HG03060 (cell line): ENCODE measurements around the gene CDC42BPA.
"Not testable (repeated sequence)": the region's sequence is repeated elsewhere in the genome, so short reads cannot be mapped to it uniquely, and the experiment has no call there.

Source experiments
- ATAC-seq: cut with Tn5 transposase; IDR thresholded peaks from one replicate; pipeline ENCODE4 v1.9.1; 2021; ENCODE audit warnings: low read depth, moderate number of reproducible peaks; ENCODE audit not compliant: unreplicated experiment

The CDC42BPA gene

GRCh38 chr1:226956942-226957713, 361.2 kb downstream of the CDC42BPA start:
- no peak for ATAC-seq

GRCh38 chr1:226955857-226956256, 362.4 kb downstream of the CDC42BPA start:
- ATAC-seq: not testable (repeated sequence)

GRCh38 chr1:226954777-226955176, 363.5 kb downstream of the CDC42BPA start:
- no peak for ATAC-seq

GRCh38 chr1:226954337-226954736, 364.0 kb downstream of the CDC42BPA start:
- ATAC-seq: no peak

GRCh38 chr1:226953175-226953800, 365.0 kb downstream of the CDC42BPA start:
- no peak for ATAC-seq

- no peak for ATAC-seq
Observed at GRCh38 chr1:226952118-226952441, 366.2 kb downstream of the CDC42BPA start.

DNA sequence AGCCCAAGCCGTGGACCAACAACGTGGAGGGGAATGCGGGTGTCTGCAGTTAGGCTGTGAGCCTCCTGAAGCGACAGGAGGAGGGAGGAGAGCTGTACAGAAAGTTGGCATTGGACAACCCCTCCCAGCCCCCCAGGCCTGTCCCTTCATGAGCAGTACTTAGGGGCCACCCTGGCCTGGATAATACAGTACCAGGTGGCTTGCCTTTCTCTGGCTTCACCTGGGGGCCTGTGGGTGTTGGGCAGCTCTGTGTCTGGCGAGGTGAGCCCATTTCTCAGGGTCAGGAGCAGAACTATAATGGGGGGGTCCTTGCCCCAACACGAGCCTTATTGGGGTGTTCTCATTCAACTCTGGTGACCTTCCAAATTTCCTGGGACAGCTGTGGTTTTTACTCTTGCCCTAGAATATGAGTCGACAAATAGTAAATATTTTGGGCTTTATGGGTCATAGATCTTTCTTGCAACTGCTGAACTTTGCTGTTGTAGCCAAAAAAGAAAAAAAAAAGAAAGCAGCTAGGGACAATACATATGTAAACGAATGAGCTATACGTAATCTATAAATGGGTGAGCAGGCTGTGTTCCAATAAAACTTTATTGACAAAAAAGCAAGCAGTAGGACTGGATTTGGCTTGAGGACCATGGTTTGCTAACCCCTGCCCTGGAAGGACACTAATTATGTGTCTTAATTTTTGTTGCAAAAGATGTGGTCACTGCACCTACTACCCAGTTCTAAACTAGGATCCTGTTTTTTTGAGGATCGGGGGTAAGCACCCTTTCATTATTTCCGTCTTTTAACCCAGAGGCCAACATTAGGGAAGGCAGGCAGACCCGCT, 366.8 kb downstream of the CDC42BPA start:
- ATAC-seq: no peak

DNA sequence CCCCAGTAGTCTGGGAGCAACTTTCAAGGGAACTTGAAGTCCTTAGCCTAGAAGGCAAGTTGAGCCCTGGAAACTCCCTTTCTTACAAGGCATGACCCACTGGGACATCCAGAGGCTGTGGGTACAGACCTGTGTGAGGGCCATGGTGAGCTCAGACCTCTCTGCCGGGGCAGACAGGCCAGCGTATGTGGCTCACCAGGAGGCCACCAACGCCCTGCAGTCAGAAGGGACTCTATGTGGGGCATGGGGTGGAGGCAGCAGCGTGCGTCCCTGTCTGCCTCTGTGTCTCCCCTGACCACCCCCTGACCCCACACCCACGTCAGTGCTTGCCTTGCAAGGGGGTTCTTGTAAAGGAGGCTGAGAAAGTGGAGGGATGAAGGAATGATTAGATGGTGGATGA, 367.4 kb downstream of the CDC42BPA start:
- ATAC-seq: no peak

DNA sequence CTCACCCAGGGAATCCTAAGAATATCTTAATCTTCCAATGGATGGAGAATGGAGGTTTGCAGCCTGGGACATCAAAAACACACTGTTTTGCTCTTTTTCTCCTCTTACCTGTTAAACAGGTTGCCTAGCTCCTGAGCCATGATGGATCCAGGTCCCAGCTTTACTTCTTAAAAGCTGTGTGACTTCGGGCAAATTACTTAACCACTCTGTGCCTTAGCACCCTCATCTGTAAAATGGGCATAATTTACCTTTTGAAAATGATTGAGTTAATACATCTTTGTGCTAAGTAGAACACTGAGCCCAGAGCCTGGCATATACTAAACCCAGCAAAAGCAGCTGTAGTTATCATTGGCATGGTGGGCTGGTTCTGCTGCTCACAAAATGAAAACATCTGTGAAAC, 368.0 kb downstream of the CDC42BPA start:
- ATAC-seq: no peak

DNA sequence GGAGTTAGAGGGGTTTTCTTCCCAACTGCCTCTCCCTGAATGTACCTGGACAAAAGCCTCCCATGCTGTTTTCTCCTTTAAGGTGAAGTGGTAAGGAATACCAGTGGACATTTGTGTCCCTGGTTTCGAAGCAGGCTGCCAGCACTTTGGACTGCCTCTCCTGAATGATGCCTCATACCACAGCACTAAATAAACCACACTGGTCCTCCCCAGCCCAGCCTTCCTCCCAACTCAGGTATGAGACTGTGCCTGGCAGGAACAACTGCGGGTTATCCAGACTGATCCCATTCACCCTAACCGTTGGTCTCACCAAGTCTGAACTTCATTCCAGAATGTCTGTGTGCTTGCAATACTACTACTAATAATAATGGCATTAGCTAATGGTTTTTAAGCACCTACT, 368.9 kb downstream of the CDC42BPA start:
- no peak for ATAC-seq

- no peak for ATAC-seq
Observed at GRCh38 chr1:226948996-226949395, 369.3 kb downstream of the CDC42BPA start.

DNA sequence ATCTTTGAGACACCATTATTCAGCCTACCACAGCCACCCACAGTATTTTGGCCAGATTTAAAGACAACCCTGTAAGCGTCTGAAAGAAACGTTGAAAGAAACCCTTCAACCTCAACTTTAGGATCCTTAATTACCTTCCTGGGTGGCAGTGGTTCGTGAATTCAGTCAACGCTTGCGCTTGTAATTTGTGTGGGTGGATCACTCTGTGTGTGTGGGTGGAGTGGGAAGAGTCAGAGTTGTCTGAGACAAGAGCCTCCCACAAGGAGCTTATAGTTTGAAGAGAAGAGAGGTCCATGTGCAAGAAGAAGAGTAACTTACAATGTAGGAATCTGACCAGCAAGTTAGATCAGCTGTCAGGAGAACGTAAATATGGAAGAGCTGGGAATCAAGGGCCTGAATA, 369.8 kb downstream of the CDC42BPA start:
- no peak for ATAC-seq

GRCh38 chr1:226948051-226948450, 370.2 kb downstream of the CDC42BPA start:
- no peak for ATAC-seq

GRCh38 chr1:226946841-226947240, 371.5 kb downstream of the CDC42BPA start:
- ATAC-seq: no peak

DNA sequence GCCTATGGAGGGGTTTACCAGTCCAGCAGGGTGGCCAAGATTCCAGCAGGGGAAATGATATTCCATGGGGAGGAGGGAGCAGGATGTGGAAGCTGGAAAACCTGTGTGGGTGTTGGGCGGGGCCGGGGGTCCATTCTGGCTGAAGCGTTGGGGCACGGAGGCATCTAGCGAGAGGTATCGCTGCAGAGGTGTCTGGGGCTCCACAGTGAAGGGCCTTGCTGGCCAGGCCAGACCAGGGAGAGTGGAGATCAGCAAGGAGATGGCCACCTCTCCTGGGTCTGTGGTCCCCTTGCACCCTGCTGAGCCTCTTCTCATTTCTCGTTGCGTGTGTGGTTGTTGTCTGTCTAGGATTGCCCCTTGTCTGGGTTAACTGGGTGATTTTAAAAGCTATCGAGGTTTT, 372.0 kb downstream of the CDC42BPA start:
- no peak for ATAC-seq

DNA sequence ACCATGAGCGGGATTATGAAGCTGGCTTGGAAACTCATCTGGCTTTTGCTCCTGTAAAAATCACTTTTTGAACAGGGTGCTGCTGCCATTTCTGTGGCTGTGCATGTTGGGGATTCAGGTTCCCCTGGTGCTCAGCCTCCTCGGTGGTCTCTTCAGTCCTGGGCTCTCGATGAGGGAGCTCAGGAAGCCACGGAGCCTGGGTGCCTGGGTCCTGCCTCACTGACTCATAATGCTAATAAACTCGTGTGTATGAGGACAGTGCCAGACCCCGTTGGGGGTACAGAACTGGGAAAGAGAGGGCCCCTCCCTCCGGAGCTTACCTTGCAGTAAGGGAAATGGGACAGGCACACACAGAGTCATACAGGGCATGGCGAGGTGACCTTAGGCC, 372.4 kb downstream of the CDC42BPA start:
- no peak for ATAC-seq

GRCh38 chr1:226945106-226945857, 373.0 kb downstream of the CDC42BPA start:
- ATAC-seq: no peak

GRCh38 chr1:226943927-226944326, 374.4 kb downstream of the CDC42BPA start:
- ATAC-seq: no peak

DNA sequence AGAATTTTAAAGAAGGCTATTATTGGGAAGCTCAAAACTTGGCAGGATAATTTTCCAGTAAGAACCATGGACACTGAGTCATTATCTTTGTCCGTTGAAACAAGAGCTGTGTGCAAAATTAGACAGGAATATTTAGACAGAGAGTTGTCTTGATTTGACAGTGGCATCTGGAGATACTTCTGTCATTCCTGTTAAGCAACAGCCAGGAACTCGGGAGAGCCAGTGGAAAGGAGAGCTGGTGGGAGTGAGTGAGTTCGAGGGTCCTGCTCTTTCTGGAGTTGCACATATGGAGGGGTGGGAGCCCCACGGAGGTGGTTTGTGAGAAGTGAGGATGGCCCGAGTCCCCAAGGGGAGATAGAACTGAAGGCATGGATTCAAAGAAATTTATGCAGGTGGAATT, 375.1 kb downstream of the CDC42BPA start:
- ATAC-seq: no peak

DNA sequence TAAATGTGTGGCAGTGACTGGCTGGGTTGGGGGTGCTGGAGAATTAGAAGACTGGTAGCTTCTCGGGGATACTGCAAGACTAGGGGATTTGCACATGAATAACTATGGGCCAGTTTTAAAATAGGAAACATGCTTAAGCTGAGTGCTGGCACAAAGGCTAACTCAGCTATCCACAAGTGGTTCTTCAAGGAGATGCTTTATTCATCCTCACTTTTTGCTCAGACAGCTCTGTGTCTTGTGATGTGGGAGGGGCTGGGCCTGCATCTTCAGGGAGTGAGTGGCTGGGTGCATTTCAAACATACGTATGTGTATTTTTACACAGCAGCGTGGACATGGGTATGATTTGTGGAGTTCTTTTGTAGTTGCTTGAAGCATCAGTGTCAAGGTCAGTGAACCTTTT, 375.9 kb downstream of the CDC42BPA start:
- ATAC-seq: no peak

- no peak for ATAC-seq
Observed at GRCh38 chr1:226940806-226941067, 377.6 kb downstream of the CDC42BPA start.
